ENCODE results near the gene NRG2.

Gene NRG2

DNA sequence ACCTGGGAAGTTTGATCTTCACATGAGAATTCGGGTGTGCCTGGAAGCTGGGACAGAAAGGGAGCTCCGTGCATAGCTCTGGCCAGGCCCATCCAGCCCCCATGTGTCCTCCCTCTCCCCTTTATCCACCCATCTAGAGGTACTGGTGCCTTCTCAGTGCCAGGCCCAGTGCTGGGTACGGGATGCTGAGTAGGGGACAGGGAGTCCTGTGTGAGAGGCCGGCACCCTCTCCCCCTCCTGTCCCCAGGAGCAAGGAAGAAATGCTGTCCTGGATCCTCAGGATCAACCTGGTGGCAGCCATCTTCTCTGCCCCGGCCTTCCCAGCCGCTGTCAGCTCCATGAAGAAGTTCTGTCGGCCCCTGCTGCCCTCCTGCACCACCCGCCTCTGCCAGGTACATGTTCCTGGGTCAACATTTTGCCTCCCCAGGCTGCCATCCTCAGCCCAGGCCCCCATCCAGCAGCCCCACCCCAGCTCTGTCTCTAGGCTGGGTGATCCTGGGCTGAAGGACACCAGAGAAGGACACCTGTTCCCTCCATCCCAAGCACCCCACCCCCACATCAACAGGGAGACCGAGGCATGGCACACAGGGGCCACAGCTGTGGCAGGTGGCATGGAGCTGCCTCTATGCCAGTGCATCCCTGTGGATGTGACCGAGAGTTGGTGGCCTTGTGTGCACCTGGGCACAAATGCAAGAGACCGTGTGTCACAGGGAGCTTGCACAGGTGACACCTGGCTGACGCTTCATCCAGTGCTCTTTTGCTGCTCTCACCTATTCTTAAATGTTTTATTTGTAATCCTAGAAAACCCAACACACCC is 204.5 kb downstream of the NRG2 start:
- TF ChIP-seq REST (IDR thresholded peaks at IDR 0.05; ENCODE audit: insufficient read depth in 1 of 2, low read depth in 2 of 2, low read length in 2 of 2) = no peak
- no peak for TF ChIP-seq POLR2AphosphoS5 (IDR thresholded peaks at IDR 0.05; ENCODE audit: low read depth, low read length)
- no peak for TF ChIP-seq TAF1 (IDR thresholded peaks at IDR 0.05; ENCODE audit: borderline replicate concordance, insufficient read depth, low read length)
- TF ChIP-seq SIN3A (IDR thresholded peaks at IDR 0.05; ENCODE audit: borderline replicate concordance, insufficient read depth, low read length) = no peak
- TF ChIP-seq FOXP2 (optimal IDR thresholded peaks at IDR 0.05; ENCODE audit: borderline replicate concordance, extremely low read depth, extremely low read length, insufficient read depth) = no peak

GRCh38 chr5:139837711-139838380 is 205.3 kb downstream of the NRG2 start:
- TF ChIP-seq TAF1 (IDR thresholded peaks at IDR 0.05; ENCODE audit: borderline replicate concordance, insufficient read depth, low read length) (no peak), FOXP2 (optimal IDR thresholded peaks at IDR 0.05; ENCODE audit: borderline replicate concordance, extremely low read depth, extremely low read length, insufficient read depth) (no peak), REST (IDR thresholded peaks at IDR 0.05; ENCODE audit: insufficient read depth in 1 of 2, low read depth in 2 of 2, low read length in 2 of 2) (no peak), POLR2AphosphoS5 (IDR thresholded peaks at IDR 0.05; ENCODE audit: low read depth, low read length) (no peak), SIN3A (IDR thresholded peaks at IDR 0.05; ENCODE audit: borderline replicate concordance, insufficient read depth, low read length) (no peak)

DNA sequence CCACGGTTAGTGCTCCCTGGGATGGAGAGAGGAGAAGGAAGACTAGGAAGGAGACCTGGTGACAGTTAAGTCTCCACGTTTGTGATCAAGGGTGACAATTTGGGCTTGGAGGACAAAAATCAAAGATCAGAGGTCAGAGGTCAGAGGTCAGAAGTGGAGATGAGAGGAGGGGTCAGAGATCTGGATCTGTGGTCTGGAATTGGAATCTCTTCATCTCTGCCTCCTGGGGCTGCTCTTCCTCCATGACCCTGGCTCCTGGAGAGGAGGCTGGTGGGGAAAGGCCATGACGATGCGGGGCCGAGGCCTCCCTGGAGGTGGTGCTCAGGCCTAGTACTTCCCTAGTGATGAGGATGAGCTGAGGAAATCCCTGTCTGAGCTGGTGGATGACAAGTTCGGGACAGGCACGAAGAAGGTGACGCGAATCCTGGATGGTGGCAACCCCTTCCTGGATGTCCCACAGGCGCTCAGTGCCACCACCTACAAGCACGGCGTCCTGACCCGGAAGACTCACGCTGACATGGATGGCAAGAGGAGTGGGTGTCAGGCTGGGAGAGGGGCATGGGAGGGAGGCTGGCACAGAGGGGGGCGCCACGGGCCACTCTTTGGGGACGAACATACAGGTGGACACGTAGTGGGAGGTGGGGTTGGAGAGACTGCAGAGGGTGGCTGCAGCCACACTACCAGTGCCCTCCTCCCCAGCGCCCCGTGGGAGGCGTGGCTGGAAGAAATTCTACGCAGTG is 206.5 kb downstream of the NRG2 start:
- TF ChIP-seq POLR2AphosphoS5 (IDR thresholded peaks at IDR 0.05; ENCODE audit: low read depth, low read length) = no peak
- TF ChIP-seq SIN3A (IDR thresholded peaks at IDR 0.05; ENCODE audit: borderline replicate concordance, insufficient read depth, low read length) = no peak

GRCh38 chr5:139835656-139836055 is 207.4 kb downstream of the NRG2 start:
- TF ChIP-seq SIN3A (IDR thresholded peaks at IDR 0.05; ENCODE audit: borderline replicate concordance, insufficient read depth, low read length) (no peak), POLR2AphosphoS5 (IDR thresholded peaks at IDR 0.05; ENCODE audit: low read depth, low read length) (no peak), REST (IDR thresholded peaks at IDR 0.05; ENCODE audit: insufficient read depth in 1 of 2, low read depth in 2 of 2, low read length in 2 of 2) (peak; percentile 74 to 90), TAF1 (IDR thresholded peaks at IDR 0.05; ENCODE audit: borderline replicate concordance, insufficient read depth, low read length) (no peak)

- TF ChIP-seq POLR2AphosphoS5 (IDR thresholded peaks at IDR 0.05; ENCODE audit: low read depth, low read length) (no peak), REST (IDR thresholded peaks at IDR 0.05; ENCODE audit: insufficient read depth in 1 of 2, low read depth in 2 of 2, low read length in 2 of 2) (no peak), TAF1 (IDR thresholded peaks at IDR 0.05; ENCODE audit: borderline replicate concordance, insufficient read depth, low read length) (no peak), FOXP2 (optimal IDR thresholded peaks at IDR 0.05; ENCODE audit: borderline replicate concordance, extremely low read depth, extremely low read length, insufficient read depth) (no peak), SIN3A (IDR thresholded peaks at IDR 0.05; ENCODE audit: borderline replicate concordance, insufficient read depth, low read length) (no peak)
Measured at GRCh38 chr5:139833525-139833924, 209.6 kb downstream of the NRG2 start.

Data from PFSK-1 (cell line).